ENCODE measurements around the gene TUT1.
"Not testable (repeated sequence)": the region's sequence is repeated elsewhere in the genome, so short reads cannot be mapped to it uniquely, and the experiment has no call there.

The TUT1 gene

DNA sequence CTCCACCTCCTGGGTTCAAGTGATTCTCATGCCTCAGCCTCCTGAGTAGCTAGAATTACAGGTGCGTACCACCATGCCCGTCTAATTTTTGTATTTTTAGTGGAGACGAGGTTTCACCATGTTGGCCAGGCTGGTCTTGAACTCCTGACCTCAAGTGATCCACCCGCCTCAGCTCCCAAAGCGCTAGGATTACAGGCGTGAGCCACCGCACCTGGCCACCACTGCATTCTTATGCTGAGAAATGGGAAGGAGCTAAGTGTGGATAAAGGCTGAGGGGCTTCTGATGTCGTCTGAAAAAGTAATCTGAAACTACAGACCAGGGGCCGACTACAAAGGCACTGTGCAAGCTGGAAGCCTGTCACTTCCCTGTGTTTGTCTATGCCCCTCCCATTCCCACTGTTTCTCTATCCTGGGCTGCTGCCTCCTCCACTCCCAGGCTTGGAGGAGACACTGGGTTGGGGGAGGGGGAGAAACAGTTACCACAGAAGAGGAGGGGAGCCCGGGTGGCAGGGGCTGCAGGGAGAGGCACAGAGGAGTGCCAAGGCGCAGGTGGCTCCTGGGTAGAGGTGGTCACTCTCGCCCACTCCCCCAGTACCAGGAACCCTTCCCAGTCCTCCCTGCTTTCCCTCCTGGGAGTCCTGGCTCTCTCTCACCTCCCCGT is 13.3 kb upstream of the TUT1 start:
- no peak for DNase-seq (ENCODE audit: low read depth in 1 of 2, low spot score in 1 of 2)

DNA sequence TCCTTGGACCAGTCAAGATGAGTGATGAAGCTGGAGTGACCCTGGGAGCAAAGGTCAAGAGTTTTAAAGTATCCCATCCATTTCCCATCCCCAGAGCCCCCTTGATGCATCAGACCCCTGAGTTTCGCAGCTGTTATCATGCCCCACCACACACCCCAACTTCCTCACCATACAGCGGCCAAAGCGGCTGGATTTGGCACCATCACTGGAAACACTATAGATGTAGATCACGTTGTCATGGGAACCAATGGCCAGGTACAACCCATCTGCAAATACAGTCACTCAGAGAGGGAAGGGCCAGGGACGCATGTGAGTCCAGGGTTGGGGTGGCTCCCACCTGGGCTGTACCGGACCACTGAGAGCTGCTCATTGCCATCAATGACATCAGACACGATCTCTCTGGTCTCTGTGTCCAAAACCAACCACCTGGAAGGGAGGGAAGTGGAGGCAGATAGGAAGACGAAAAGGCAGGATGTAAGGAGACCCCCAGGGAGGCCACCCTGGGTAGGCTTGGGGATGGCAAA is 12.5 kb upstream of the TUT1 start:
- DNase-seq (ENCODE audit: low read depth in 1 of 2, low spot score in 1 of 2) = no peak

DNA sequence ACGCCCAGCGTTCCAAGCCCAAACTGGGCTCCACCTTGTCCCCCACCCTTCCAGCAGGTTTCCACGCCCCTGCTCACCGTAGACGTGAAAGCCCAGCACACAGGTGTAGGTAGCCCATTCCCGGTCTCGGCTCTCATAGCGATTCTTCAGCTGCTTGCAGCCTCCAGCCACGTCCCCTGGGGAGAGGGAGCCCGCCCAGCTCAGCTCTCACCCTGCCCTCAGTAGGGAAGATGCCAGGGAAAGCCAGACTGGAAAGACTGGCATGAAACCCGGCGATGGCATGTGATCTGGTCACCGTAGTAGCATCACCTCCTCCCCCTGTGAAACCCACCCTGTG is 11.7 kb upstream of the TUT1 start:
- DNase-seq (ENCODE audit: low read depth in 1 of 2, low spot score in 1 of 2) = no peak

DNA sequence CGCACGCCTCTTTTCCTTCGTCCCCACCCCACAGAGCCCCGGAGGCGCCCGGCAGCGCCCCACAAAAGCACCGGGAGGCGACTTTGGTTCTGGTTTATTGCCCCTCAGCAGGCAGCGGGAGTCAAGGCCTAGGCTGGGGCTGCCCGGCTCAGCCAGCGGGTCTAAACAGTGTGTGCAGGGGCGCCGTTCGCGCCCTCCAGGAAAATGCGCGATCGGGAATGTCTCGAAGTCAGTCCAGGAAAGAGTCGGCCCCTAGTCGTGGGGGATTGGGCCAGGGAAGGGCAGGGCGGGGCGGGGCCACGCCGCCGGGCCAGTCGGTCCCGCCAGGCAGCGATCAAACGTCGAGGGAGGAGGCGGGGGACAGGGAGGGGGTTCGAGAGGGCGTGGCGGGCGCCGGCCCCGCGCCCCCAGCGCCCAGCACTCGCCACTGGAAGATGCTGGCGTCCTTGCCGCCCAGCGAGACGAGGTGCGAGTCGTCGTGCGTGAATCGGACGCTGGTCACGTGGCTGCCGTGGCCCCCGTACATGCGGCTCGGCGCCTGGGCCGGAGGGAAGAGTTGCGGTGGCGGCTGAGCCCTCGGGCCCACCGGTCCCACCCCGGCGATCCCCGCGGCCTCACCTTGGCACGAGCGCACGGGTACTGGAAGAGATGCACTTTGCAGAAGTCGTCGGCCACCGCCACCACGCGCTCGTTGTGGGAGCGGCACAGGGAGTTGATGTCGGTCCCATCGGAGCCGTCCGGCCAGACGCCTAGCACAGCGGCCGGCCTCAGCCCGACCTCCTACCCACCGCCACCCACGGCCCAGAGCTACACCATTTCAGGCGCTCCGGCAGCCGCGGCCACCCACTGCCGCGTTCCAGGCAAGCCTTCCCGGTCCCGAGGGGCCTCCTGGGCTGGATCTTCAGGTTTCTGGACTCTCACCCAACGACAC is 11.1 kb upstream of the TUT1 start:
- DNase-seq (ENCODE audit: low read depth in 1 of 2, low spot score in 1 of 2) = no peak

DNA sequence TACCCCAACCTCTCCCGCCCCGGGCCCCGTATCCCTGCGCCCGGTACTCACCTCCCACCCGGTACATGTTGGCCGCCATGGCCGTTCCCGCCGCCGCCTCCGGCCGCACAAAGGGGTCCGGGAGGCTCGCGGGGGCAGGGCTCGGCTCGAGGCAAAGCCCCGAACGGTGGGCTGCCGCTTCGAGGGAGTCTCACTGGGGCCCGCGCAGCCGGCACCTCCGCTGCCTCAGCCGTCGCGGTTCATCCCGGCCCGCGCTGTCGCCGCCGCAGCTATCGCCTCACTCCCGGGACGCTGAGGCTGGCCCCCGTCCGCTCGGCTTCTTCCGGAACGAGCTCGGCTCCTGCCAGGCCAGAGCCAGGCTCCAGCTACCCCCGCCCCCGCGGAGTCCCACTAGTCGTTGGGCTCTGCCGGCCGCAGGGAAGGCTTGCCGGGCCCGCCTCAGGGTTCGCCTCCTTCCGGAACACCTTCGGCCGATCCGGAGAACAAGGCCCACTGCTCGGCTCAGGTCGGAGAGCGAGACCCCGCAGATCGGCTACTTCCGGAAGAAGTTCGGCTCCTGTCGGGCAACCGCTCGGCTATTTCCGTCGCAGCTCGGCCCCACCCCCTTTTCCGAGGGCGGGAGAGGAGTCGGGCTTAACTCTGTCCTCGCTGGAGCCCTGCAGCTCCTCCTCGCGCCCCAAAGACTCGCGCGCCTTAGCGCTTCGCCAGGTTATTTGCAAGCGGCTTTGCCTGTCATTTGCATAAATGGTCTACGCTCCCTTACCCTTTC is 10.2 kb upstream of the TUT1 start, which contains the start of gene MTA2:
MTA2 (minus strand) TSS at position 494 of the 769 bp plus-strand sequence; CDS start at position 79, 415 bp downstream.
- peak; percentile 99 for DNase-seq (ENCODE audit: low read depth in 1 of 2, low spot score in 1 of 2)

DNA sequence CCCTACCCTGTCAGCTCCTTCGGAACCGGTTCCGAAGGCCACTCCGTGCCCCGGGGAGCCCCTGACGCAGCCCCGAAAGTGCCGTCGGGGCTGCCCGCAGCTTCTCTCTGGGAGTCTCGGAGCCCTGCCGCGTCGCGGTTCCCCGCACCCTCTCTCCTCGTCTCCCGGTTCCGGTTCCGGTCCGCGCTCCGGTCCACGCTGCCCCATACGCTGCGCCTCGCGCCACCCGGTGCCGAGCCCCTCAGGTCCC is 9.7 kb upstream of the TUT1 start:
- DNase-seq (ENCODE audit: low read depth in 1 of 2, low spot score in 1 of 2) = peak; percentile 18 to 35

DNA sequence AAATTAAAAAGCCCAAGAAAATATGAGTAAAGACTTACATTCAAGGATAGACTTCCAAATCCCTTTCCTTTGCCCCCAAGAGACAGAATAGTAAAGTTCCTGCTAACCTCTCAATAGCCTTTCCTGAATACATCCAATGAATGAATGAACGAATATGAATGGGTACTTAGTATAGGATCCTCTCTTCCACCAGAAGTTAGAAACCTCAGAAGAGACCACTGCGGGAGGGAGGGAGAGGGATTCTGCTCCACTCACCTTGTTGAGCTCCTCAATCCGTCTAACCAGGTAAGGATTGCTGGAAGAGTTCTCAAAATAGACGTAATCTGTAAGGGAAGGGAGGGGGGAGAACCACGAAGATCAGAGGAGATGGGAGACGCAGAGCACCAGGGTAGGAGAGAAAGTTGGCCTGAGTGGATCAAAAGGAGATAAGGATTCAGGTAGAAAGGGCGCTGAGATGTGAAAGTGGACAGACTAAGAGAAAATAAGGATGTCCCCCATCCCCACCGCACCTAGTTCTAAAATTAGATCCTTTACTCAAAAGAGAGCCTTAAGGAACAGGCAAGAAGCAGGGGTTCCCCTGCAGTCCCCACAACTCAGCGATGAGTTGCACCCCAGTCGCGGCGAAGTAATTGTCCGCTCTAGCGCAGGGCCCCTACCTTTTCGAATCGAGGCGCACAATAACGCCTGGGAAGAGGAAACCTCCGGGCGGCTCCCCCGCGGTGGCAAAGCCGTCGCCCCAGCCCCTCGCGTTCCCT is 9.2 kb upstream of the TUT1 start:
- no peak for DNase-seq (ENCODE audit: low read depth in 1 of 2, low spot score in 1 of 2)

DNA sequence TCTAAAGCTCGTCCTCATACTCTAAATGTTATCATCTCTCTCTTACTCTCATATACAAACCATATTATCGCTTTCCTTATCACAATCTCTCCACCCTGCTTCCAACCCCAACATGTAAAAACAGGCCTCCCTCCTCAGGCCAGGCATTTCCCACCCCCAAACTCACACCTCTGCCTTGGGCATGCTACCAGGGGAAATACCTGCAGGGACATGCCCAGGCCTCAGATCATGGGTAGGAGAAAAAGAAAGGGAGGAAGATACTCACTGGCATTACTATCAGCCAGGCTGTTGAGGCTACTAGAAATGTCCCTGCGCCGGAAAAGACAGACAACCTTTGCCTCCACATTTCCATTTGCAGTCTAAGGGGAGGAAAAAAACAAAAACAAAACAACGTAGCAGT is 8.6 kb upstream of the TUT1 start:
- DNase-seq (ENCODE audit: low read depth in 1 of 2, low spot score in 1 of 2) = no peak

DNA sequence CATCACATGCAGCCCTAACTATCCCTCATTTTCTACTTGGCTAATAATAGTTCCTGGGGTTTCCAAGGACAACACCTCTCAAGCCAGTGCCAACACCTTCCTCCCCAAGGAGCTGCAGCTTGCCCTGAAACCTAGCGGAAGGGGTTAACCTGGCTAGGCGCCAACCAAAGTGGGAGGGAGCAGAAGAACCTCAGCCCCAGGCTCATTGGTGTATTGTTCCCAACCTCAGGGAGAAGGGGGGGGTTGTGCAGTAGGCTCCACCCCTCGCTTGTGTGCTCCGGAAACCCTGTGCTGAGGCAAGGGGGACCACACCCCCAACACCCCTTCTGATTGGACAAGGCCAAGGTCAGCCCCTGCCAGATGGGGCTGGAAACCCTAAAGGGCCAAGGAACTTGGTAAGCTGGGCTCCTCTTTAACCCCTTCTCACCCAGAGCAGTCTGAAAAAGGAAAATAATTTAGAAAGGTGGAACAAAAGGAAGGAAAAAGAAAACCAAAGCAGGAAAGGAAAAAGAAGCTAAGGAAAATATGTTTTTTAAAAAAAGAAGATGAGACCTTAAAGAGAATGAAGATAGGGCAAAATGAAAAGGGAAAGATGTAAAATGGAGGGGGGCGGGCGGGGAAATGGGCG is 7.9 kb upstream of the TUT1 start:
- peak; percentile 83 to 91 for DNase-seq (ENCODE audit: low read depth in 1 of 2, low spot score in 1 of 2)

DNA sequence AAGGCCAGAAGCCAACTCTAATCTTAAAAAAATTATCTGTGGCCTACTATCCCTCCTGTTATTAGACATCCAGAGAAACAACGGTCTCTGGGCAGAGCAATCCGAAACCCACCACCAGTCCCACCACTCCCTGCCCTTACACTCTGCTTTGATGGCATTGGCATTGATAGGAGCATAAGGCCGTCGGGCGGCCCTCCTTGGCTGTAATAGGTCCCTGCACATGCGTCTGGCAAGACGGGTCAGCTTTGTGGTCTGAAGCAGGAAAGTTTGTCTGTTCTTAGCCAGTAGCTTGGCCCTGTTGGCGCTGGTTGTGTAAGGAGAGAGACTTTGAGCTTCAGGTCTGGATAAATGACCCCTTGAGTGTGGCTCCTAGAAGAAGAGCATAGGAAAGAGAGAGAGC is 3.8 kb upstream of the TUT1 start:
- DNase-seq (ENCODE audit: low read depth in 1 of 2, low spot score in 1 of 2) = no peak

DNA sequence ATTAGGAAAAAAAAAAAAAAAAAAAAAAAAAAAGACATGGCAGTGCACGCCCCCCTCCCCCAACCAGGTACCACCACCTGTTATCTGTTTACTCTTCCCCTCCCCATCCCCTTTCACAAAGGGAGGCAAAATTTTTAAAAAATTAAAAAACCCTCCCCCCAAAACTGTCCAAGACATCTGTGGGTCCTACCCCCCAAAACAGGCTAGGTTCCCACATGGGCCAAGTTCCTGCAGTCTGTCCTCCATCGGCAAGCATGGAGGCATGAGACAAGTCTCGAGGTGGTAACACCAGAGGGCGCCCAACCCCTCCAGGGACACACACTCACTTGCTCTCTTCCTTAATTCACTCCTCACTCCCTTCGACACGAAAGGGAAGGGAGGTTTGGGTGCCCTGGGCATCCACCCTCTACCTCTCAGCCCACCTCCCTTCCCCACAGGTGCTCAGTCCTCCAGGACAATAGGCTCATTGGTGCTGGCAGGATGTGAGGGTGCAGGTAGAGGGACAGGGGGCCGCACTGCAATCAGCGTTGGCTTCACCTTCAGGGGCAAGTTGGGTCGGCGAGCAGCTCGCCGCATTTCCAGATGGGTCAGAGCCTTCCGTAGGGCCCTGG is 2.2 kb upstream of the TUT1 start:
- DNase-seq (ENCODE audit: low read depth in 1 of 2, low spot score in 1 of 2) = peak; percentile 50 to 58

DNA sequence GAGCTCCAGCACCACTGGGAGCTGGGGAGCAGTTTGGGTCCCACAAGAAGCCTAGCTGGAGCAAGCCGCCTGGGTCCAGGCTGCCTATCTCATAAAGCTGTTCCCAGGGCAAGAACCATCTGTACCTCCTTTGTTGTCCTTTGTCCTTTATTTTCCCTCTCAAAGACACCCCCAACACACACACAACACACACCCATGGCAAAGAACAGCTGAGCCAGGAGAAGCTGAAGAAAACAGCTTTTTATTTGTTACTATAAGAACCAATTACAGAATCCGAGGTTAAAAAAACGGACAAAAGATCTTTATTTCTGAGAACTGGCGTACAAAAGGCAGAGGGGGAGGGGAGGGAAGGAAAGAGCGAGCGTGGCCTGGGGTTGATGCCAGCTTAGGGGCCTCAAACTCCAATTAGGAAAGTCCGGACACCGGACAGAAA is 1.7 kb upstream of the TUT1 start:
- no peak for DNase-seq (ENCODE audit: low read depth in 1 of 2, low spot score in 1 of 2)

DNA sequence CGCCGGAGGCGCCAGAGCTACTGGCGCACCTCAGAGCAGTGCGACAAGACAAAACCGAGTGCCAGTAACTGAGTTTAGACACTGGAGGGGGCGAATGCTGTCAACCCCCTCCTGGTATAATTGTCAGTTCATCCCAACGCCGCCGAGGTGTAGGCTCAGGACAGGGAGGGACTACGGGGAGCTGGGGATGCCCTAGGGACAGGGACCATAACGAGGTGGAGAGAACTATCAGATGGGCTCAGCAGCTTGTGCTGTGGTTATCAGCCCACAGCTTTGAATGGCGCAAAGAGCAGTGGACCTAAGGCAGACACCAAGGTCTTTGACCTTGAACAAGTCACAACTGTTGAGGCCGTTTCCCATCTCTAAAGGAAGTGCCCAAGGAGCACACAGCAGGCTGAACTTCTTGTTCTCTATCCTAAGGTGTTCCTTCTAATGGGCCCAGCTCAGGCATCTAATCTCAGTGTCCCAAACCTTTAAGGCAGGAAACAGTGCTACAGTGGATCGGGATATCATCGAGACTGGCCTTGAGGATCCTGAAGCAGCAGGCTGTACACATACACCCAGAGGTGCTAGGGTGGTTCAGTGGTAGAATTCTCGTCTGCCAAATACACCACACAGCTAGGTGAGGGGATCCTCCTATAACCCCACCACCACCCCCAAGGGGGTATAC is 958 bp upstream of the TUT1 start:
- DNase-seq (ENCODE audit: low read depth in 1 of 2, low spot score in 1 of 2) = no peak

DNA sequence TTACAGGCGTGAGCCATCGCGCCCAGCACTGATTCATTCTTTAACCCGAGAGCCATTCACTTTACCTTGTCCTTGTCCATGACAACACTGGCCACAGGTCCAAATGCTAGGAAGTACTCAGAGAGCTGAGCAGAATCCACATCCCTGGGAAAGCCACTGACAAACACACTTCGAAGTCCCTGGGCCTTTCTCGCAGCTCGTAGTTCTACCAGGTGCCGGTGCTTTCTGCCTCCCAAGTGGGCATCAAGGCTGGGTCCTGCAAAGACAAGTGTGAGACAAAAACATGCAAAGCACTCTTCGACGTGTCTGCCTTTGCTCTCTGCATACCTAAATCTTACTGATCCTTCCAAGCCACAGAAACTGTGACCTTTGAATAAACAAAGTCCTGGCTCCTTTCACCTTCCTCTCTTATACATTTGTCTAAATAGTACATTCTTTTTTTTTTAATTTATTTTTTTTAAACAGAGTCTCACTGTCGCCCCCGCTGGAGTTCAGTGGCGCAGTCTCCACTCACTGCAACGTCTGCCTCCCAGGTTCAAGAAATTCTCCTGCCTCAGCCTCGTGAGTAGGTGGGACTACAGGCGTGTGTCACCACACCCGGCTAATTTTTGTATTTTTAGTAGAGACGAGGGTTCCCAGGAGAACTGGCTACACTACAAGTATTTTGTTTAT is 2.2 kb downstream of the TUT1 start:
- no peak for DNase-seq (ENCODE audit: low read depth in 1 of 2, low spot score in 1 of 2)

DNA sequence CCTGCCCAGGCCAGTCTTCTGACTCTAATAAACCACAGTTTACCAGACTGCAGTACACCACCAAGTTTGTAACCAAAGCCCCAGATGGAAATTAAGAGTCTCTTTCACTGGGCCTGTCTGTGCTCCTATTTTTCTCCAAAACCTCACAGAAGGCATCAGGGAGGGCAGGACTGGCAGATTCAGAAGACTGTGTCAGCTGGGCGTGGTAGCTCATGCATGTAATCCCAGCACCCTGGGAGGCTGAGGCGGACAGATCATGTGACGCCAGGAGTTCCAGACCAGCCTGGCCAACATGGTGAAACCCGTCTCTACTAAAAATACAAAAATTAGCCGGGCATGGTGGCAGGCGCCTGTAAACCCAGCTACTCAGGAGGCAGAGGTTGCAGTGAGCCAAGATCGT is 6.0 kb downstream of the TUT1 start:
- not testable (repeated sequence) for DNase-seq (ENCODE audit: low read depth in 1 of 2, low spot score in 1 of 2)

DNA sequence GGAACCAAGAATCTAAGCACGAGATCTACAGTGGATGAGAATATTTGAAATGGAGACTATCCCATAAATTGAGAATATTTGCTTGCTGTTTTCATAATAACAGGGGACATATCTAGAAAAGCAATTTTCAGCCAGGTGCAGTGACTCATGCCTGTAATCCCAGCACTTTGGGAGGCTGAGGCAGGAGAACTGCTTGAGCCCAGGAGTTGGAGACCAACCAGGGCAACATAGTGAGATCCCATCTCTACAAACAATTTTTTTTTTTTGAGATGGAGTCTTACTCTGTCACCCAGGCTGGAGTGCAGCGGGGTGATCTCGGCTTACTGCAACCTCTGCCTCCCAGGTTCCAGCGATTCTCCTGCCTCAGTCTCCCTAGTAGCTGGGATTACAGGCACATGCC is 9.6 kb downstream of the TUT1 start:
- DNase-seq (ENCODE audit: low read depth in 1 of 2, low spot score in 1 of 2) = not testable (repeated sequence)

DNA sequence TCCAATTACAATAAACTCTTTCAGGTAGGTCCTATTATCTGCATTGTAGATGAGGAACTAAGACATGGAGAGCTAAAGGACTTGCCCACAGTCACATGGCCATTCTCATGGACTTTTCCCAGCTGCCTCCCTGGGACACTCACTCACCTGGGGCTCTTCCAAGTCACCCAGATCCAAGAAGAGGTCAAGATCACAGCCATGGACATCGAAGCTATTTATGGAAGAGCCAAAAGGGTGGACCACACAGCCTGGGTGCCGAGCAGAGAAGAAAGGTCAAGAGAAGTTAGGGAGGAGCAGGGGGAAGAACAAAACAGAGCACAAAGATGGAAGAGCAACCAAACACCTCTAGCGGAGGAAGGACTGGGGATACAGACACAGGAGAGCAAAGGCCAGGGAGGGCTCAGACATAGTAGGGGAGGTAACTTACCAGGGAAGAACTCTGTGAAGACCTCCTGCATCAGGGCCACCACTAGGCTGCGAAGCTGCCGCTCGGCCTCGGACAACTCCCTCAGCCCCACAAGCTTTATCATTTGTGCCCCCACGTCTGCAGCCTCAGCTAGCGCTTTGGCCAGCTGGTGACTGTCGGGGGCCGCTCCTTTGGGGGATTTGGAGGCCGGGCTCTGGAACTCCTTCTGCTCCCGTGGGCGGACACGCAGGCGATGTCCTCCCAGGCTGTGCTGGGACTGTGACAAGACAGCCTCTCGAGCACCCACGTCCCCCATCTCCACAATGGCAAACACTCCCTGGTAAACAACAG is 10.2 kb downstream of the TUT1 start:
- DNase-seq (ENCODE audit: low read depth in 1 of 2, low spot score in 1 of 2) = no peak

DNA sequence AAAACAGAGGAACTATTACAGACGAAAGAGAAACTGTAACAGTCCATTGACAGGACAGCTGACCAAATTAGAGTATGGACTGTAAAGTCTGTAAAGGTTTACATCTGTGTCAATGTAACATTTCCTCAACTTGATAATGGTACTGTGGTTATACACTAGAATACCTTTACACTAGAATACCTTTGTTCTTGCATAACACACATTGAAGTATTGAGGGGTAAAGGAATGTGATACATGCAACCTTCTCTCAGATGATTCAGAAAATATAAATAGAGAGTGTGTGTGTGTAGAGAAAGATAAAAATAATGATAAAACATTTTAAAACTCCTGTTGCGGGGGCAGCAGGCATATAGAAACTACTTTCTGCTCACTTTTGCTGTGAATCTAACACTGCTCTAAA is 12.1 kb downstream of the TUT1 start:
- no peak for DNase-seq (ENCODE audit: low read depth in 1 of 2, low spot score in 1 of 2)

All from stimulated activated CD4-positive, alpha-beta T cell treated with anti-CD3 and anti-CD28 coated beads, Interleukin-15, amount 100 ng/mL, for 1 hour (primary cell).